Endodermal cell (in vitro differentiated cells): ENCODE results near the gene ZNF579. TPM values are rescaled to one million over a fixed set of nuclear protein-coding genes. Genes with fewer than 3 reads are reported as not detected.

Experiments
- DNase-seq: peaks from one replicate; pipeline ENCODE4 v3.0.0-alpha.2; 2017
- H3K27ac ChIP-seq: 2 replicates; pipeline ENCODE4 v1.5.1; 2013; ENCODE audit warnings: mild to moderate bottlenecking, low read depth, low read length, moderate library complexity
- H3K27me3 ChIP-seq: 2 replicates; pipeline ENCODE4 v1.6.1; 2013; ENCODE audit warnings: mild to moderate bottlenecking, low read length, moderate library complexity; ENCODE audit not compliant: insufficient read depth, control insufficient read depth, poor library complexity, severe bottlenecking
- H3K36me3 ChIP-seq: 2 replicates; pipeline ENCODE4 v1.7.0; 2013; ENCODE audit warnings: mild to moderate bottlenecking, low read length, moderate library complexity; ENCODE audit not compliant: control insufficient read depth, insufficient read depth
- H3K4me1 ChIP-seq: one replicate; pipeline ENCODE4 v1.7.0; 2013; ENCODE audit warnings: low read length; ENCODE audit not compliant: control insufficient read depth, insufficient read depth
- H3K4me3 ChIP-seq: 2 replicates; pipeline ENCODE4 v1.5.1; 2013; ENCODE audit warnings: mild to moderate bottlenecking, low read length, moderate library complexity
- H3K9ac ChIP-seq: 2 replicates; pipeline ENCODE4 v1.6.1; 2013; ENCODE audit warnings: mild to moderate bottlenecking, low read length, moderate library complexity; ENCODE audit not compliant: poor library complexity, severe bottlenecking; ENCODE audit errors: extremely low read depth
- H3K9me3 ChIP-seq: 2 replicates; pipeline ENCODE4 v1.6.1; 2013; ENCODE audit warnings: mild to moderate bottlenecking, low read length, moderate library complexity; ENCODE audit not compliant: control insufficient read depth
- H3K27ac Mint-ChIP-seq: 2 replicates; pipeline ENCODE4 v1.8.0; 2020; ENCODE audit warnings: mixed read lengths
- H3K27me3 Mint-ChIP-seq: 2 replicates; pipeline ENCODE4 v1.8.0; 2021; ENCODE audit warnings: mild to moderate bottlenecking, mixed read lengths; ENCODE audit not compliant: insufficient read depth
- H3K36me3 Mint-ChIP-seq: 2 replicates; pipeline ENCODE4 v1.8.0; 2020; ENCODE audit warnings: low read depth, mixed read lengths
- H3K4me1 Mint-ChIP-seq: 2 replicates; pipeline ENCODE4 v1.8.0; 2020; ENCODE audit warnings: mixed read lengths
- H3K4me3 Mint-ChIP-seq: 2 replicates; pipeline ENCODE4 v1.8.0; 2020; ENCODE audit warnings: mild to moderate bottlenecking, moderate library complexity, mixed read lengths
- H3K9me3 Mint-ChIP-seq: 2 replicates; pipeline ENCODE4 v1.8.0; 2020; ENCODE audit warnings: mild to moderate bottlenecking, mixed read lengths
- CTCF ChIP-seq: fragments of 200-600 bp; sonication (generic); conservative IDR thresholded peaks from 2 replicates; pipeline ENCODE4 v1.5.0; 2021; ENCODE audit warnings: antibody characterized with exemption, mild to moderate bottlenecking
- WGBS, 2 experiments: methylation state at CpG; one replicate each; pipeline versions ENCODE4 v1.1.5 to v1.1.7; 2013; ENCODE audit warnings: missing lambda C conversion rate in 2 of 2, mixed read lengths in 1 of 2; ENCODE audit not compliant: insufficient coverage in 1 of 2, insufficient read length in 1 of 2; 5-methylcytosine and 5-hydroxymethylcytosine counted together
- total RNA-seq, 2 donors: library from RNA; stranded (reverse); fragmentation: NEBNext Ultra II Directional in 1 of 2; extraction: Animal tissue kit (Norgen Biotek cat#: 25700) in 1 of 2; gene quantifications; 2 replicates in 1 of 2; 3 replicates in 1 of 2; pipeline ENCODE4 v1.2.1, GENCODE V29; 2021

Gene ZNF579
- total RNA-seq, 2 donors from 2014 or later = 27.5 to 30.7 TPM

GRCh38 chr19:55605207-55605636 is 24.6 kb upstream of the ZNF579 start:
- Histone ChIP-seq H3K9ac (no peak overlapping the region), H3K27me3 (no peaks in the 10 kb centered on the region), H3K9me3 (no peaks in the 10 kb centered on the region), H3K27ac (peak overlapping the region; percentile 96), H3K36me3 (peaks cover 21% of the 10 kb centered on the region), H3K4me1 (peaks cover 4% of the 10 kb centered on the region), H3K4me3 (peak overlapping the region; percentile 92)
- no peak for TF ChIP-seq CTCF
- H3K36me3 Mint-ChIP-seq = peaks cover 30% of the 10 kb centered on the region
- DNase-seq = peak; percentile 99
- H3K27me3 Mint-ChIP-seq = no peaks in the 10 kb centered on the region
- peak overlapping the region; percentile 91 for H3K4me3 Mint-ChIP-seq
- 0 to 1% methylated on average over 14 to 43 of the region's 43 CpGs for WGBS, 2 experiments
- H3K27ac Mint-ChIP-seq = peak overlapping the region; percentile 96
- peaks cover 14% of the 10 kb centered on the region for H3K4me1 Mint-ChIP-seq
- no peaks in the 10 kb centered on the region for H3K9me3 Mint-ChIP-seq

- peaks cover 6% of the 10 kb centered on the region for H3K36me3 ChIP-seq
- DNase-seq = peak; percentile 81
- Mint-ChIP-seq H3K27ac (peak overlapping the region; percentile 42), H3K9me3 (peaks cover 2% of the 10 kb centered on the region), H3K36me3 (peaks cover 22% of the 10 kb centered on the region), H3K4me1 (peaks cover 15% of the 10 kb centered on the region), H3K27me3 (no peaks in the 10 kb centered on the region), H3K4me3 (peak overlapping the region; percentile 91)
- no peaks in the 10 kb centered on the region for H3K27me3 ChIP-seq
- no peak overlapping the region for H3K9ac ChIP-seq
- no peak overlapping the region for H3K27ac ChIP-seq
- no peak for TF ChIP-seq CTCF
- 89 to 94% methylated on average over 18 to 22 of the region's 22 CpGs for WGBS, 2 experiments
- peaks cover 4% of the 10 kb centered on the region for H3K4me1 ChIP-seq
- H3K4me3 ChIP-seq = peak overlapping the region; percentile 87
- no peaks in the 10 kb centered on the region for H3K9me3 ChIP-seq
These were observed 23.1 kb upstream of the ZNF579 start for GRCh38 chr19:55603581-55604292.

- Histone ChIP-seq H3K36me3 (peaks cover 3% of the 10 kb centered on the region), H3K9ac (no peak overlapping the region), H3K9me3 (no peaks in the 10 kb centered on the region), H3K4me3 (no peak overlapping the region), H3K27ac (no peak overlapping the region), H3K27me3 (no peaks in the 10 kb centered on the region), H3K4me1 (peaks cover 4% of the 10 kb centered on the region)
- TF ChIP-seq CTCF = no peak
- DNase-seq = no peak
- 94 to 95% methylated on average over 18 to 21 of the region's 21 CpGs for WGBS, 2 experiments
- Mint-ChIP-seq H3K9me3 (peaks cover 4% of the 10 kb centered on the region), H3K27me3 (no peaks in the 10 kb centered on the region), H3K4me3 (no peak overlapping the region), H3K27ac (no peak overlapping the region), H3K4me1 (peaks cover 18% of the 10 kb centered on the region), H3K36me3 (peaks cover 21% of the 10 kb centered on the region)
These were observed 22.5 kb upstream of the ZNF579 start for GRCh38 chr19:55603115-55603514.
